ENCODE data around the gene LRCH1.
A peak's percentile ranks its signal among the peaks of the same experiment; 100 is the strongest.

The LRCH1 gene

GRCh38 chr13:46664195-46664594 is 111.2 kb downstream of the LRCH1 start:
- H3K4me3 ChIP-seq (ENCODE audit: low read depth, low read length), result no peak overlapping the region
- no peak for DNase-seq (ENCODE audit: low read depth)
- no peak for TF ChIP-seq CTCF (IDR thresholded peaks at IDR 0.05; ENCODE audit: insufficient read depth, low read depth, low read length, missing control alignments)

GRCh38 chr13:46665248-46665632 is 112.3 kb downstream of the LRCH1 start:
- no peak overlapping the region for H3K4me3 ChIP-seq (ENCODE audit: low read depth, low read length)
- no peak for TF ChIP-seq CTCF (IDR thresholded peaks at IDR 0.05; ENCODE audit: insufficient read depth, low read depth, low read length, missing control alignments)
- DNase-seq (ENCODE audit: low read depth), result no peak

- no peak for TF ChIP-seq CTCF (IDR thresholded peaks at IDR 0.05; ENCODE audit: insufficient read depth, low read depth, low read length, missing control alignments)
- no peak for DNase-seq (ENCODE audit: low read depth)
- H3K4me3 ChIP-seq (ENCODE audit: low read depth, low read length), result no peak overlapping the region
Observed at GRCh38 chr13:46665633-46666482, 112.9 kb downstream of the LRCH1 start.

- peak; percentile 33 for DNase-seq (ENCODE audit: low read depth)
- TF ChIP-seq CTCF (IDR thresholded peaks at IDR 0.05; ENCODE audit: insufficient read depth, low read depth, low read length, missing control alignments), result no peak
- no peak overlapping the region; the same call in 1 of the 2 replicates for H3K4me3 ChIP-seq (ENCODE audit: low read depth, low read length)
Observed at GRCh38 chr13:46666727-46667456, 113.9 kb downstream of the LRCH1 start.

GRCh38 chr13:46667687-46668281 is 114.8 kb downstream of the LRCH1 start:
- H3K4me3 ChIP-seq (ENCODE audit: low read depth, low read length), result peak overlapping the region; percentile 53
- DNase-seq (ENCODE audit: low read depth), result peak; percentile 76
- no peak for TF ChIP-seq CTCF (IDR thresholded peaks at IDR 0.05; ENCODE audit: insufficient read depth, low read depth, low read length, missing control alignments)

GRCh38 chr13:46668302-46668720 is 115.3 kb downstream of the LRCH1 start:
- peak overlapping the region; percentile 53 for H3K4me3 ChIP-seq (ENCODE audit: low read depth, low read length)
- peak; percentile 42 for DNase-seq (ENCODE audit: low read depth)
- TF ChIP-seq CTCF (IDR thresholded peaks at IDR 0.05; ENCODE audit: insufficient read depth, low read depth, low read length, missing control alignments), result no peak
